ENCODE measurements around the gene RAP1A.

- TF ChIP-seq, protein P1, sequence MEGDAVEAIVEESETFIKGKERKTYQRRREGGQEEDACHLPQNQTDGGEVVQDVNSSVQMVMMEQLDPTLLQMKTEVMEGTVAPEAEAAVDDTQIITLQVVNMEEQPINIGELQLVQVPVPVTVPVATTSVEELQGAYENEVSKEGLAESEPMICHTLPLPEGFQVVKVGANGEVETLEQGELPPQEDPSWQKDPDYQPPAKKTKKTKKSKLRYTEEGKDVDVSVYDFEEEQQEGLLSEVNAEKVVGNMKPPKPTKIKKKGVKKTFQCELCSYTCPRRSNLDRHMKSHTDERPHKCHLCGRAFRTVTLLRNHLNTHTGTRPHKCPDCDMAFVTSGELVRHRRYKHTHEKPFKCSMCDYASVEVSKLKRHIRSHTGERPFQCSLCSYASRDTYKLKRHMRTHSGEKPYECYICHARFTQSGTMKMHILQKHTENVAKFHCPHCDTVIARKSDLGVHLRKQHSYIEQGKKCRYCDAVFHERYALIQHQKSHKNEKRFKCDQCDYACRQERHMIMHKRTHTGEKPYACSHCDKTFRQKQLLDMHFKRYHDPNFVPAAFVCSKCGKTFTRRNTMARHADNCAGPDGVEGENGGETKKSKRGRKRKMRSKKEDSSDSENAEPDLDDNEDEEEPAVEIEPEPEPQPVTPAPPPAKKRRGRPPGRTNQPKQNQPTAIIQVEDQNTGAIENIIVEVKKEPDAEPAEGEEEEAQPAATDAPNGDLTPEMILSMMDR (IDR thresholded peaks at IDR 0.05), result no peak
- TF ChIP-seq POLR2A (IDR thresholded peaks at IDR 0.05), result no peak
These were observed at the start of gene RAP1A for GRCh38 chr1:111619635-111620440.

Measured in testis (tissue), 2 donors.